HepG2 (cell line): ENCODE results near the gene DHRS4L2. TPM values are rescaled to one million over a fixed set of nuclear protein-coding genes. Genes with fewer than 3 reads are reported as not detected.
A peak's percentile ranks its signal among the peaks of the same experiment; 100 is the strongest.

Experiments
- ARNT ChIP-seq: fragments of 450-650 bp; IDR thresholded peaks from 2 replicates; pipeline ENCODE4 v1.6.1; 2017
- HIVEP1 ChIP-seq: sonication (generic); formaldehyde crosslinking; IDR thresholded peaks from 2 replicates; pipeline ENCODE4 v1.4.0; 2020; ENCODE audit warnings: mild to moderate bottlenecking, missing genetic modification reagents
- HOXD1 ChIP-seq: sonication (generic); formaldehyde crosslinking; IDR thresholded peaks from 2 replicates; pipeline ENCODE4 v1.5.0; 2020; ENCODE audit warnings: missing genetic modification reagents
- IKZF1 ChIP-seq: fragments of 450-650 bp; IDR thresholded peaks from 2 replicates; pipeline ENCODE4 v1.7.1; 2016
- MAF1 ChIP-seq: sonication (generic); formaldehyde crosslinking; IDR thresholded peaks from 2 replicates; pipeline ENCODE4 v1.5.0; 2020; ENCODE audit warnings: missing genetic modification reagents, borderline replicate concordance
- MATR3 ChIP-seq: sonication (generic); formaldehyde crosslinking; IDR thresholded peaks from 2 replicates; pipeline ENCODE4 v1.4.0; 2020; ENCODE audit warnings: missing genetic modification reagents
- MED1 ChIP-seq: sonication (generic); formaldehyde crosslinking; IDR thresholded peaks from 2 replicates; pipeline ENCODE4 v1.4.0; 2020; ENCODE audit warnings: missing genetic modification reagents
- MEIS2 ChIP-seq: sonication (generic); formaldehyde crosslinking; IDR thresholded peaks from 2 replicates; pipeline ENCODE4 v1.9.0; 2021; ENCODE audit warnings: mild to moderate bottlenecking, missing genetic modification reagents
- NFIC ChIP-seq: IDR thresholded peaks from 2 replicates; pipeline ENCODE4 v1.6.1; 2012; ENCODE audit warnings: mild to moderate bottlenecking, low read length, inconsistent platforms
- NFKBIZ ChIP-seq: IDR thresholded peaks from 2 replicates; pipeline ENCODE4 v1.6.1; 2018; ENCODE audit warnings: missing genetic modification reagents, missing compliant biosample characterization
- PCBP2 ChIP-seq: fragments of 200-400 bp; formaldehyde crosslinking; optimal IDR thresholded peaks from 2 replicates; pipeline ENCODE3; 2018; ENCODE audit warnings: low read length, low read depth; ENCODE audit not compliant: poor library complexity, severe bottlenecking
- RXRA ChIP-seq: sonication (generic); formaldehyde crosslinking; IDR thresholded peaks from 2 replicates; pipeline ENCODE4 v1.5.1; 2020; ENCODE audit warnings: missing genetic modification reagents
- TSC22D2 ChIP-seq: sonication (generic); formaldehyde crosslinking; IDR thresholded peaks from 2 replicates; pipeline ENCODE4 v1.5.1; 2020; ENCODE audit warnings: missing genetic modification reagents, mild to moderate bottlenecking, borderline replicate concordance
- U2AF1 ChIP-seq: fragments of 200-400 bp; formaldehyde crosslinking; optimal IDR thresholded peaks from 2 replicates; pipeline ENCODE3; 2017; ENCODE audit warnings: mild to moderate bottlenecking, low read depth, low read length
- ZBTB37 ChIP-seq: sonication (generic); formaldehyde crosslinking; IDR thresholded peaks from 2 replicates; pipeline ENCODE4 v1.4.0; 2020; ENCODE audit warnings: mild to moderate bottlenecking, missing genetic modification reagents
- ZNF367 ChIP-seq: sonication (generic); formaldehyde crosslinking; IDR thresholded peaks from 2 replicates; pipeline ENCODE4 v1.4.0; 2020; ENCODE audit warnings: missing genetic modification reagents, borderline replicate concordance
- ZNF580 ChIP-seq: IDR thresholded peaks from 2 replicates; pipeline ENCODE4 v1.6.1; 2016; ENCODE audit warnings: low read depth, borderline replicate concordance
- ZNF597 ChIP-seq: sonication (generic); formaldehyde crosslinking; IDR thresholded peaks from 2 replicates; pipeline ENCODE4 v1.5.0; 2020; ENCODE audit warnings: missing genetic modification reagents
- ZNF691 ChIP-seq: sonication (generic); formaldehyde crosslinking; IDR thresholded peaks from 2 replicates; pipeline ENCODE4 v1.4.0; 2020; ENCODE audit warnings: missing genetic modification reagents, low read depth, mild to moderate bottlenecking, borderline replicate concordance
- ZNF772 ChIP-seq: sonication (generic); formaldehyde crosslinking; IDR thresholded peaks from 2 replicates; pipeline ENCODE4 v1.5.0; 2020; ENCODE audit warnings: mild to moderate bottlenecking, missing genetic modification reagents
- ZNF775 ChIP-seq: sonication (generic); formaldehyde crosslinking; IDR thresholded peaks from 2 replicates; pipeline ENCODE4 v1.4.0; 2020; ENCODE audit warnings: missing genetic modification reagents, mild to moderate bottlenecking, moderate library complexity, borderline replicate concordance
- polyA plus RNA-seq, 8 experiments: library from polyadenylated mRNA; depleted of rRNA in 3 of 8; stranded (reverse) in 7 of 8; unstranded in 1 of 8; fragments of >200 nt; fragmentation: Illumina TruSeq in 4 of 8; extraction: Trizol in 4 of 8; gene quantifications; 2 replicates each; pipeline versions ENCODE4 v1.2.1 to v1.2.3, GENCODE V29; 2011 to 2016; ENCODE audit warnings: low read depth in 4 of 8, missing spikeins in 1 of 8, mixed read lengths in 1 of 8; ENCODE audit not compliant: insufficient read depth in 1 of 8
- total RNA-seq, 5 experiments: library from RNA; depleted of rRNA; stranded (reverse); fragments of >200 nt; fragmentation: Illumina TruSeq; extraction: Trizol; gene quantifications; 2 replicates each; pipeline ENCODE4 v1.2.3, GENCODE V29; 2016; ENCODE audit warnings: low read depth in 1 of 5
- TF ChIP-seq, protein P1 (sequence below): sonication (generic); formaldehyde crosslinking; IDR thresholded peaks from 2 replicates; pipeline ENCODE4 v1.8.0; 2022; ENCODE audit warnings: missing genetic modification reagents, mild to moderate bottlenecking, inconsistent platforms, borderline replicate concordance
- TF ChIP-seq, protein P2 (sequence below): sonication (generic); formaldehyde crosslinking; IDR thresholded peaks from 2 replicates; pipeline ENCODE4 v1.4.0; 2020; ENCODE audit warnings: missing genetic modification reagents
- TF ChIP-seq, protein P3 (sequence below): sonication (generic); formaldehyde crosslinking; IDR thresholded peaks from 2 replicates; pipeline ENCODE4 v1.4.0; 2020; ENCODE audit warnings: missing genetic modification reagents

Gene DHRS4L2
- total and polyA plus RNA-seq, 2 of the 13 experiments (the other 11 are each of a cell fraction or from before 2014, with no cell fraction given): 24.7 to 38.2 TPM

DNA sequence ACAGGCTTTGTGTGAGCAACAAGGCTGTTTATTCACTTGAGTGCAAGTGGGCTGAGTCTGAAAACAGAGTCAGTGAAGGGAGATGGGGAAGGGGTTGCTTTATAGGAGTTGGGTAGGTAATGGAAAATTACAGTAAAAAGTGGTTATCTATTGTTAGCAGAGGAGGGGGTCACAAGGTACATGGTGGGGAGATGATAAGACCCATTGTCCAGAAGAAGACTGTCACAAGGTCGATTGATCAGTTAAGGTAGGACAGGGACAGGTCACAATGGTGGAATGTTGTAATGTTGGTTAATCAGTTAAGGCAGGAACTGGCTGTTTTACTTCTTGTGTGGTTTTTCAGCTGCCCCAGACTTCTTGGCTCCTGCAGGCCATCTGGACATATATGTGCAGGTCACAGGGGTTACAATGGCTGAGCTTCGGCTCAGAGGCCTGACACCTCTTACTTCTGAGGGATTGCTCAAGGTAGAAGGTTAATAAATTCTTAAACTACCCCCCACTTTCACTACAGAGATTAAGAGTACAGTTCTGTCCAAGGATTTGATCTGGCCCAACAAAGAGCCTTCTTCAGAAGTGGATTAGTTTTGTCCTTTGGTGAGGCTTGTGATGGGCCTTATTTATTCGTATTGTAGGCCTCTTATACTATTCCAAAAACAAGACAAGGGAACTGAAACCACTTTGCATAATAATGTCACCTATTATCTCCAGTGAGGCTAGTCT lies 49.0 kb upstream of the DHRS4L2 start (continued):
- TF ChIP-seq, protein P1, sequence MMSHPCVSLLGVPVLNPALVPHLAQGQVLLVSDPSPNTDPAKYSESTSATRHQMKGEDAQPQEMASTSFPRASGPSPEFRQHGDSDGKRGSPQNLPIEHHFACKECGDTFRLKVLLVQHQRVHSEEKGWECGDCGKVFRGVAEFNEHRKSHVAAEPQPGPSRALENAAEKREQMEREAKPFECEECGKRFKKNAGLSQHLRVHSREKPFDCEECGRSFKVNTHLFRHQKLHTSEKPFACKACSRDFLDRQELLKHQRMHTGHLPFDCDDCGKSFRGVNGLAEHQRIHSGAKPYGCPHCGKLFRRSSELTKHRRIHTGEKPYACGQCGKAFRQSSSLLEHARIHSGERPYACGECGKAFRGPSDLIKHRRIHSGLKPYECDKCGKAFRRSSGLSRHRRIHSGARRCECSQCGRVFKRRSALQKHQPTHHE (CRISPR knock-in tag): no peak
- TF ChIP-seq TSC22D2: no peak
- 0 out of 2 replicates have a peak, but pooled peaks have one; percentile 47 for TF ChIP-seq ZNF691 (CRISPR knock-in tag)
- no peak for TF ChIP-seq PCBP2
- no peak for TF ChIP-seq U2AF1
- no peak for TF ChIP-seq HOXD1 (CRISPR knock-in tag)
- TF ChIP-seq ZNF580 (CRISPR knock-in tag): no peak
- TF ChIP-seq ZNF367 (CRISPR knock-in tag): no peak
- TF ChIP-seq NFIC: peak; percentile 59; the same call in 1 of the 2 replicates
- no peak for TF ChIP-seq ZNF597 (CRISPR knock-in tag)
- TF ChIP-seq HIVEP1: no peak
- no peak for TF ChIP-seq MED1 (CRISPR knock-in tag)
- no peak for TF ChIP-seq ZNF775 (CRISPR knock-in tag)
- no peak for TF ChIP-seq ARNT
- no peak for TF ChIP-seq ZBTB37
- no peak for TF ChIP-seq MATR3 (CRISPR knock-in tag)
- no peak for TF ChIP-seq ZNF772 (CRISPR knock-in tag)
- TF ChIP-seq MAF1 (CRISPR knock-in tag): no peak
- TF ChIP-seq, protein P2, sequence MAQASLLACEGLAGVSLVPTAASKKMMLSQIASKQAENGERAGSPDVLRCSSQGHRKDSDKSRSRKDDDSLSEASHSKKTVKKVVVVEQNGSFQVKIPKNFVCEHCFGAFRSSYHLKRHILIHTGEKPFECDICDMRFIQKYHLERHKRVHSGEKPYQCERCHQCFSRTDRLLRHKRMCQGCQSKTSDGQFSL (CRISPR knock-in tag): no peak
- TF ChIP-seq, protein P3, sequence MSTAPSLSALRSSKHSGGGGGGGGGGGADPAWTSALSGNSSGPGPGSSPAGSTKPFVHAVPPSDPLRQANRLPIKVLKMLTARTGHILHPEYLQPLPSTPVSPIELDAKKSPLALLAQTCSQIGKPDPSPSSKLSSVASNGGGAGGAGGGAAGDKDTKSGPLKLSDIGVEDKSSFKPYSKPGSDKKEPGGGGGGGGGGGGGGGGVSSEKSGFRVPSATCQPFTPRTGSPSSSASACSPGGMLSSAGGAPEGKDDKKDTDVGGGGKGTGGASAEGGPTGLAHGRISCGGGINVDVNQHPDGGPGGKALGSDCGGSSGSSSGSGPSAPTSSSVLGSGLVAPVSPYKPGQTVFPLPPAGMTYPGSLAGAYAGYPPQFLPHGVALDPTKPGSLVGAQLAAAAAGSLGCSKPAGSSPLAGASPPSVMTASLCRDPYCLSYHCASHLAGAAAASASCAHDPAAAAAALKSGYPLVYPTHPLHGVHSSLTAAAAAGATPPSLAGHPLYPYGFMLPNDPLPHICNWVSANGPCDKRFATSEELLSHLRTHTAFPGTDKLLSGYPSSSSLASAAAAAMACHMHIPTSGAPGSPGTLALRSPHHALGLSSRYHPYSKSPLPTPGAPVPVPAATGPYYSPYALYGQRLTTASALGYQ (CRISPR knock-in tag): no peak
- no peak for TF ChIP-seq NFKBIZ
- peak; percentile 69; the same call in 1 of the 2 replicates for TF ChIP-seq RXRA
- TF ChIP-seq IKZF1: no peak
- no peak for TF ChIP-seq MEIS2 (CRISPR knock-in tag)
